Germinal center (tissue), 1 donor: ENCODE measurements around the gene MTMR6.
"Not testable (repeated sequence)": the region's sequence is repeated elsewhere in the genome, so short reads cannot be mapped to it uniquely, and the experiment has no call there.

Experiments
- DNase-seq: peaks from one replicate; pipeline ENCODE4 v3.0.0; 2012; ENCODE audit warnings: mixed read lengths, low spot score

Gene MTMR6

DNA sequence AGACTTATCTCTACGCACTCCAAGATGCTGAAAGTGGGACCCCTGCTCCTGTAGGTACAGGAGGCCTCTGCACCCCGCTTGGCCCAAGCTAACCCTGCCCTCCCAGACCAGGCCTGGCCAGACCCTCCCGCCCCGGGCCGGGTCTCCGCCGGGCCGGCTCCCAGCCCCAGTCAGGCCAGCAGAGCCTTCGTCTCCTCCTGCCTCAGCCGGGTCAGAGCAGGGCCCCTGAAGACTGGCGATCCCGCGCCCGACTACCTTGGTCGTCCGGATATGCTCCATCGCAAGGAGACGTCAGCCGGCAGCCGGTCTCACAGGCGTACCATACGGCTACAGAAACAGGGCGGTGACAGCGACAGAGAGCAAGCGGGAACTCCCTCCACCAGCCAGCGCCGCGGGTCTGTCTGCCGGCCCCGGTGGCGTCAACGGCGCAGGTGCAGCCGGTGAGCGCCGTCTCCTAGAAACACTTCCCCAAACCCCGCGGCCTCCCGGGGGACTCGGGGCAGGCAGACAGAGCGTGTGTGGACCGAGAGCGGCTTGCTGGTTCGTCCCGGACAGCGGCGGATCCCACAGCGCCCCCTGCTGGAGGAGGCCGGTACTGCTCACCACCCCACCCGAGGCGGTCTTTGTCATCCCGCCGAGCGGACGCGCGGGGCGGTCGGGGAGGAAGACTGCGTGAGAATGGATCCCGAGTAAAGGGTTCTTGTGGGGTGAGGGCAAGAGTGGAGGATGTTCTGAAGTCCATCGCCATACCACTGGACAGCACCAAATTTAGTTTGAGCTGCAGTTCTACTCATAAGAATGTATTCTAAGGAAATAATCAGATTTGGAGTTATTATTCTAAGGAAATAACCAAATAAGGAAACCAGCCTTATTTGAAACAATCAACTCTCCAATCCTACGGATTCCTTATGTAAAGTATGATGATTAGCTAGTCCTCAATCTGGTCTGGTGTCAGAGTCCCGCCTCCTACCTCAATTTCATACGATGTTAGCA lies at the start of gene MTMR6:
Gene MTMR6, minus strand, starts transcription at position 520 of the 993 bp plus-strand sequence. Its CDS starts 241 bp downstream, at position 279.
- DNase-seq = peak; percentile 96

DNA sequence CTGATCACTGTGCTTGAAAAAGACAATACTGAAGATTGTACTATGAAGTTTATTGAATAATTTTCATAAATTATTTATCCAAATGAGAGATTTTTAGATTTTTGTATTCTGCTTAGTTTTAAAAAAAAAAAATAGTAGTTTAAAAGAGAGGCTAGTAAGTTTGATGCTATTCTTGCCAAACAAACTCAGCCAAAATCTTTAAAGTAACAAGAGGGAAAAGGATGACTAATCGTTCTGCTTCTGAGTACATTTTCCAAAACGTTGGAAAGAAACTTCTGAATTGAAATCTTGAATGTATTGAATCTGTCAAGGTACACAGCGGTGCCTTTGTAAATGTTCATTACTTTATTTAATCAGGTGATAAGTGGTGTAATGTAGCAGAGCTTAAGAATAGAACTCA lies 48.6 kb upstream of the MTMR6 start:
- no peak for DNase-seq

DNA sequence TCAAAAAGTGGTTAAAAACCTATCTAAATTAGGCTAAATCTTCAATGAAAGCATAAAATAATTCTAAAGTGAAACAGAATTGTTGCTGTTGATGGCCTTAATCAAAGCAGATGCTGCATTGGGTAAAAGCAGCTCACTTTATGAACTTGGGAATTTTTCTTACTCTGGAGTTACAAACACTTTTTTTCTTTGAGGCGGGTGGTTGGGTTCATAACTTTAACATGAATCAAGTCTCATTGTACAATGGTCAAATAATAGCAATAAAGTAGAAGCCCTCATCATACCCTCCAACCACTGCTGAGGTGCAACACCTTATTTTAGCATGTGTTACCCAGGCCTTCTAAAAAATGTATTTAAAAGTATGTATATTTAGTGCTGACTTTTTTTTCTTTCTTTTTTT lies 43.3 kb upstream of the MTMR6 start:
- DNase-seq = no peak

DNA sequence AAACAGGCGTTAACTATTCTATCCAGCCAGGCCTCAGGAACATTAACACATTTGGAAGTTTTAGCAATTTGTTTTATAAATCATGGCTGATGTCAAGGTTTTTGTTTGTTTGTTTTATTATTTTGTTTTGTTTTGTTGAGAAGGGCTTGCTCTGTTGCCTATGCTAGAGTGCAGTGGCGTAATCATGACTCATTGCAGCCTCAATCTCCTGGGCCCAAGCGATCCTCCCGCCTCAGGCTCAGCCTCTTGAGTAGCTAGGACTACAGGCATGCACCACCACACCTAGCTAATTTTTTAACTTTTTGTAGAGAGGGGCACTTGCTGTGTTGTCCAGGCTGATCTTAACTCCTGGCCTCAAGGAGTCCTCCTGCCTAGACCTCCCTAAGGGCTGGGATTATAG lies 42.4 kb upstream of the MTMR6 start:
- no peak for DNase-seq

DNA sequence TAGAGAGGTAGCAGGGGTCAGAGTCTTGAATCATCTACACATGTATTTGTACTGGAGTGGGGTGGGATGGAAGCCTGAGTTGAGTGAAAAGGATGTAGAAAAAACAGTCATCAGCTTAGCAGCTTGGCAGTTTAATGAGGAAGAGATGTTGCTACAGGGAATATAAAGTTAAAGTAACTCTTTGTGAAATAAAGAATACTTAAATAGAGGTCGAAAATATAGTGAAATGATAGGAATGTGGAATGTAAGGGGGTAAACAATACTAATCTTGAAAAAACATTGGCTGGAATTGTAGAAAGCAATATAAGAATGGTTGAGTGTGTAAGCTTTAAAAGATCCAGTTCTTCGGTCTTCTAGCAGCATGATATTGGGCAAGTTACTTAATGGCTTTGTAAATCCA lies 36.8 kb upstream of the MTMR6 start:
- DNase-seq = no peak

DNA sequence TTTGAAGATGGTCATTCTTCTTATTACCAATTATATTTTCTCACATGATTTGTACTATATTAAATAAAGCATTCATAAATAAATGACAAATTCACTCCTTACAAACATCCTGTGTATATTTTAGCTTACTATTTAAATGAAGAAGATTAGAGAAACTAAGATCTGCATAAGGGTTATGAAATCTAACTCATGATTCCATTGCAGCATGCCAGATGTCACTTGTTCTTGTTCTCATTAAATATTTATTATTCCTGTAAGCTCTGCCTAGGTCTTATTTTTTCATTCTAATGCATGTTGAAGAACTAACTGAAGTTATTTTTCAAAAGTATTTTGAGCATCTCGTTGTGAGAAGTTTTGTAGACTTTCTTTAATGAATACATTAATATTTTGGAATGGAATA lies 32.5 kb upstream of the MTMR6 start:
- DNase-seq = no peak

DNA sequence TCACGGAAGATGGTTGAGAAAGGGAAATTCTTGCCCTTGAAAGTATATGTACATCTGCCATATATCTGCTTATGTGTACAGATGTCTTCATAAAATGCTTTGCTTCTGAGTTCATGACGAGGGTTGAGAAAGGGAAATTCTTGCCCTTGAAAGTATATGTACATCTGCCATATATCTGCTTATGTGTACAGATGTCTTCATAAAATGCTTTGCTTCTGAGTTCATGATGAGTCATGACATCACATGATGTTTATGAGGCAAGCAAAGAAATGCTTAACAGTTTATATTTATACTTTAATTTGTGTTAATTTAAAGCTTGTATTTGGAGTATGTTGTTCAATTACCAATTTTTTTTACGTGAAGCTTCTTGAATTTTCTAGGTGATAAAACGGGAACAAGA lies 31.7 kb upstream of the MTMR6 start:
- DNase-seq = not testable (repeated sequence)

DNA sequence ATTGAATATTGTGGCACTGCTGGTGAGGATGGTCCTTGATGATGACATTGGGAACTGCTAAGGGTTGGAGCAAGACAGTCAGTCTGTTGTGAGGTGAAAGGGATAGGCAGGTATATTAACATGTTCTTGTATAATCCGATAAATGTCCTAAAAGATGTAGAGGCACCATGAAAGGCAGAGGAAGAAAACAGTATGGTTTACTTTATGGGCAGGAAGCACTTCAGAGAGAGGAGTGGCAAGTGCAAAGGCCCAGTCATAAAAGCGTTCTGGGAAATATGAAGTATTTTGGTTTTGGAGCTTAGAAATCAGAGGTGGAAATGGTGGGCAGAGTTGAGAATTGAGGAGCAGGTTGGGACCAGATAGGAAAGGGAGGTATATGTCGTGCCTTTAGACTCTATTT lies 23.6 kb upstream of the MTMR6 start:
- DNase-seq = no peak

DNA sequence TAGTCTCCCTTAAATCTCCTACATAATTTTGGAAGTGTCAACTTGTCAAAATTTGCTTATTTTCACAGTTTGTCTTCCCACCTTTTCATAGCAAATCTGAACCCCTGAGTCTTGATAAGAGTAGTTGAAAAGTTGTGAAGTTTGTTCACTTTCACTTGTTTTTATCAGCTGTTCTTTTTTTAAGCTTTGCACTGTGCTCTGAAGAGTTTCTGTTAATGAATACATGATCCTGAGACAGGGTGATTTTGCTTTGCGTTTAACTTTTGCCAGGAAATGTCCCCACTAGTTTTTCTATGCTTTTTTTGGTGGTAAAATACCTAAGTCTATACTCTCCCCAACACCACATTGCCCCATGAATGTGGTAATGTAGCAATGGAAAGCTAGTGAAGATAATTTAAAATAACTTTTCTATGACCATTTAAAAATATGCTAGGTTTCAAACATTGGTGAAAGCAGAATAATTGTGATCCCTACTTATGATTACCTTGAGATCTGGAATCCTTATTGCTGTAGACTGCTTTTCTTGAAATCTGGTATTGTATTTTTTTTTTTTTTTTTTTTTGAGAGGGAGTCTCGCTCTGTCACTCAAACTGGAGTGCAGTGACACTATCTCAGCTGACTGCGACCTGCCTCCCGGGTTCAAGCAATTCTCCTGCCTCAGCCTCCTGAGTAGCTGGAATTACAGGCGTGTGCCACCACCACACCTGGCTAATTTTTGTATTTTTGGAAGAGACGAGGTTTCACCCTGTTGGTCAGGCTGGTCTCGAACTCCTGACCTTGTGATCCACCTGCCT lies 19.6 kb upstream of the MTMR6 start:
- DNase-seq = no peak

DNA sequence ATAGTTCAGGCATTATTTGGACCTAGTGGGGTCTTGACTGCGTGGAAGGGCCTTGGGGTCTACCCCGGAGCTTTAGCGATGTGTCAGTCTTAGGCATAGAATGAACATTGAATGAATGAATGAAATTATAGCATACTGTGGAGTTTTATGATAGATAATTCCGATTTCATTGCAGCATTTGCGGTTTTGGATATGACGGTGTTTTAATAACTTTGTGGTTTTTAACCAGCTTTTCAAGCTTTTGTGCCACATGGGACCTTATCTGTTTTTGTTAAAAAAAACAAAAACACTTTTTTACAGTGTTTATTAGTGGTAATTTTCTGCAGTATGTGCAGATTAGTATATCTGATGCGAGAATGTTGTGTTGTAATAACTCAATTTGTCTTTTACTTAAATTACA lies 14.8 kb upstream of the MTMR6 start:
- no peak for DNase-seq

DNA sequence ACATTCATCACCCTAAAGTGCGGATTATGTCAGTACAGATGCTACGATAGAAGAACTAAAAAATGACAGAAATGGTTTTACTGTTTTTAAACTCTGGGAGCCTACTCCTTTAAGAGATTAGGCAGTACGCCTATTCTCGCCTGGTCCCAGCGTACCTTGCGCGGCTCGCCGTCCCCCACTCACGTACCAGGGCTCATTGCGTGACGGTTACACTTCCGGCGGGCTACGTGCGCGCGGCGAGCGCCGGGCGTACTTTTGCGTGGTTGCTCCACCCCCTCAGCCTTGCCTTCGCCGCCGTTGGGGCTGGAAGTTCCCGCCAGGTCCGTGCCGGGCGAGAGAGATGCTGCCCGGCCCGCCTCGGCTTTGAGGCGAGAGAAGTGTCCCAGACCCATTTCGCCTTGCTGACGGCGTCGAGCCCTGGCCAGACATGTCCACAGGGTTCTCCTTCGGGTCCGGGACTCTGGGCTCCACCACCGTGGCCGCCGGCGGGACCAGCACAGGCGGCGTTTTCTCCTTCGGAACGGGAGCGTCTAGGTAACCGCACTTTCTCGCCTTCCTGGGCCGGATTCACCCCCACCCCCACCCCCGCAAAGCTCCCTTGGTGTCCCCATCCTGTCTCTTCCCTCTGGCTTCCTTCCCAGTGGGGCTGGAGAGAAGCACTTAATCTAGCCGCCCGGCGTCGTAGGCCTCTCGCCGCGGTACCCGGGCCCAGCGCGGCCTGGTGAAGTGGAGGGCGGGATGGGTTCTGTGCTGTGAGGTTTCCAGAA lies 14.2 kb upstream of the MTMR6 start, which contains the start of gene NUP58:
Gene NUP58, plus strand, starts transcription at position 279 of the 767 bp plus-strand sequence. Its CDS starts 149 bp downstream, at position 428.
- DNase-seq = peak; percentile 85

DNA sequence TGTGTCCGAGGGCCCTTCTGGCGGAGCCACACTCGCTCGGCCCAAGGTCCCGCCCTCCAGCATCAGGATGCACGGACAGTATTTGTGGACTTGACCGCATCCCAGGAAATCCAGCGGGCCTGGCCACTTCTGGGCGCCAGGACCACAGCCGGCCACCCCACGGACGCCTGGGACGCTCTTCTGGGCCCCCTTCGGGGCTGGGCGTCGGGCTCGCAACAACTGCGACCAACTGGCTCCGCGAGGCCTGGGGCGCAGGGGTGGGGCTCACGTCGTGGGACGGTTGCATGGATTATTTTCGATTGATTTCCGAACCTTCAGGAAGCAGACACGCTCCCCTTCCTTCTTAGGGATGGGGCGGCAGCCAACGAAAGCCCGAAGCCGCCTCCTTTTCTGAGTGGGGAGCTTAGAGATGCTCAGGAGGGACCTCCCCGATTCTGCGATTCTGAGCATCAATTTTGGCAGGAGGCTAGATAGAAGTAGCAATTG lies 13.6 kb upstream of the MTMR6 start:
- peak; percentile 15 for DNase-seq

DNA sequence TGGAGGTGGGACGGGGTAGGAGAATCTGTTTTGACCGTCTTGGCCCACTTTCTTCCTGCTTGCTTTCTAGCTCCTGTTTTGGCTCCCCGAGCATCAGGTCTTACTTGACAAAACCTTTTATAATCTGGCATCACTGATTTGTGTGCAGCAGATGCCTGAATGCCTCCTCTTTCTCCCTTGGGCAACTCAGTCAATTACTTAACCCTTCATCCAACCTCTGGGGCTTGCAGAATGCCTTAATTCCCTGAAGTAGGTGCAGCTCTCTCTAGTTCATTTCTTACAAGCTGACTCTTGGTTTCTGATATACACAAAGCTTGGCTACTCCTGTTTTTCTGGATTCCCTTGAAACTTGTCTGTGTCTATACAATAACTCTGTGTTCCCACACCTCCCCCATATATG lies 8.4 kb upstream of the MTMR6 start:
- no peak for DNase-seq

DNA sequence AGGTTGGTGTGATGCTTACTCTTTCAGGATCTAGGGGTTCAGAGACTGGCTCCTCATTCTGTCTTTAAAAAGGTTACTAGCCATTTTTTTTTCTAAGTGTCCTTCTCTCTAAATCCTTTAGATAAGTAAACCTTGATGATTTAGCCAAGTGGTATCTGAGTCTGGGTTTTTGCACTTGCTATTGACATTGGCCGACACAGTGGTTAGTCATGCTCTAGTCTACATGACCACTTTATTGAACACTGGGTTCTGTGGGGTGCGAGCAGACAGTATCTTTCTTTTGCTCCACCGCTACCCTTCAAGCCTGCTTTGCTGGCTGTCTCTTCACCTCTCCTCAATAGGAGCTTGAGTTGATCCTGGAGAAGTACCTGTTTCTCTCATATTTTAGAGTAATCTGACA lies 7.9 kb upstream of the MTMR6 start:
- DNase-seq = no peak

DNA sequence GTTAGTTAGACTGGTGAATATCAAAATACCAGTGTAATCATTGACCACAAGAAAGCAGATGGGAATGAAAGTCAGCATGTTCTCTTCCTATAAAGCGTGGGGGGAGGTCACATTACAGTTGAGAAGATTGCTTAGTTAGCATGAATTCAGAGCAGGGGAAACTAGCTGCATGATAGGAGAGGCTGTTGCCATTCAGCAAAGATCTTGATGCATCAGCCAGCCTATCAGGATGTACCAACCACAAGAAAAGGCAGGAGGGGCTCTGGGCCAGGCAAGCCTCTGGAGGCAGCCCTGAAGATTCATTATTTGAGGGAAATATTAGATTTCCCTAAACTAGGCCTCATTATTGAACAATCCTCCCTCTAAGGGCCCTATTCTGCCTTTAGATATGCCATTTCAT lies 5.0 kb upstream of the MTMR6 start:
- DNase-seq = no peak

DNA sequence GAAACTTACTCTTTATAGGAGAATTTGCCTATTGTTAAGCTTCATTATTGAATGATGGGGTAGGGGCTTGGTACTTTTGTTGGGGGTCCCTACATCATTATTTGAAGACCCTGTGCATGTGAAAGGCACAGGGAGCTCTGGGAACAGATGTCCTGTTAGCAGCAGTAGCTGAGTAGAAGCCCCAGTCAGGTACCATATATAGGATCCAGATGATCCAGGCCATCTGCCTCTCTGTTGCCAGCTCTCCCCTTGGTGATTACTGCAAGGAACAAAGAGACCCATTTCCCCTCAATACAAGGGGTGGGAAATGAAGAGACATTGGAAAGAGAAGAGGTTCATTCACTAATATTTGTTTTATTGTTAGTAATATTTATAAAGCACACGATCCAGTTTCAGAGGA lies 4.4 kb upstream of the MTMR6 start:
- DNase-seq = no peak

DNA sequence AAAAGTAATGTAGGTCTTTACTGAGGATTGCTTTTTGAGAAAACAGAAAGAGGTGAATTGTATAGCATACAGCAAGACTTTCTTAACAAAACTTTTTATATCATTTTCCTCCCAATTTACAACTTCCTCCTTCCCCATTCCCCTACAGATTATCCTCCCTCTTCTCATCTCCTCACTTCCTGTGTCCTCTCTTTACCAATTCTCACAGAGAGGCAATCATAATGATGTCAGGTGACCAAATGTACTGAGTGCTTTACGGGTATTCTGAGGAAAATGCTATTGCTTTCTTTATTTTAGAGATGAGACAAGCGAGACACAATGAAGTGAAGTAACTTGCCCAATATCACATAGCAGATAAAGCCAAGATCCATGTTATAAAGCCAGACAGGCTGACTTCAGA lies 1.7 kb upstream of the MTMR6 start:
- no peak for DNase-seq

DNA sequence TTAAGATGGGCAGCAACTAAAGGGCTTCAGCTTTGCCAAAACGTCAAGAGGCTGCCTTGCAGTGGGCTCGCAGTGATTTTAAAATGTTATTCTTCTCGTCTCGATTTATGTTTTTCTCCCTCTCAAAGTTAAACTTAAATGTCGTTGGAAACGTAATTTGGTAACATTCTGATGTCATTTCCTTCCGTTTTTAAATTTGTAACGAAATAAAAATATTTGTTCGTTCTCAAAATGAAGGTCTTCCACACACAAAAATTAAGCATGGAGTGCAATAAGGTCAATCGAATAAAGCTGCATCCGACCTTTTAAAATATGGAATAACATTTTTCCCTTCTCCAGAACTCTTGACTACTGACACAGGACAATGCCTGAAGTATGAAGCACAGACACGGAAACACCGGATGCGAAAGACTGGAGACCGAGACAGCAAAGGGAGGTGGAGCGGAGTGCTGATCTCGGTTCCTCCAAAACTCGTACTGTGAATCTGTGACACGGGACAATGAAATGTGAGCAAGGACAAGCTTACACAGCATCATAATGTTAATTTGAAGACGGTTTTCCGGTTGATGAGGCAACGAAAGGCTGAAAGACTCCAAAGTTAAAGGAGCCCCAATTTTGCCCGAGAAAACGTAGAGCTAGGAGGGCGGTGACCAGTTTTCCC lies 850 bp downstream of the MTMR6 start:
- peak; percentile 69 for DNase-seq

DNA sequence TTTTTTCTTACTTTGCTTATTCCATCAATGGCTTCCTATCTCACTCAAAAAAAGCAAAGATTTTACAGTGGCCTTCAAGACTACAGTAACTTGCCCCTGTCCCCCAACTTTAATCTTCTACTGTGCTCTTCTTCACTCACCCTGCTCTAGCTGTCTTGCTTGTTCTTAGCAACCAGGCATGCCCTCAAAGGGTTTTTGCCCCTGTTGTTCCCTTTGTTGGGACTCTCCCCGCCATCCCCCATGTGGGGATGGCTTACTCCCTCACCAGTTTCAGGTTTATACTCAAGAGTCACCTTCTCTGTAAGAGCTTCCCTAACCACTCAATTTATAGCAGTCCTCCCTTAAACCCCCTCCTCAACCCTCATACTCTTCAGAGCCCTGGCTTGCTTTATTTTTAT lies 5.4 kb downstream of the MTMR6 start:
- DNase-seq = no peak

DNA sequence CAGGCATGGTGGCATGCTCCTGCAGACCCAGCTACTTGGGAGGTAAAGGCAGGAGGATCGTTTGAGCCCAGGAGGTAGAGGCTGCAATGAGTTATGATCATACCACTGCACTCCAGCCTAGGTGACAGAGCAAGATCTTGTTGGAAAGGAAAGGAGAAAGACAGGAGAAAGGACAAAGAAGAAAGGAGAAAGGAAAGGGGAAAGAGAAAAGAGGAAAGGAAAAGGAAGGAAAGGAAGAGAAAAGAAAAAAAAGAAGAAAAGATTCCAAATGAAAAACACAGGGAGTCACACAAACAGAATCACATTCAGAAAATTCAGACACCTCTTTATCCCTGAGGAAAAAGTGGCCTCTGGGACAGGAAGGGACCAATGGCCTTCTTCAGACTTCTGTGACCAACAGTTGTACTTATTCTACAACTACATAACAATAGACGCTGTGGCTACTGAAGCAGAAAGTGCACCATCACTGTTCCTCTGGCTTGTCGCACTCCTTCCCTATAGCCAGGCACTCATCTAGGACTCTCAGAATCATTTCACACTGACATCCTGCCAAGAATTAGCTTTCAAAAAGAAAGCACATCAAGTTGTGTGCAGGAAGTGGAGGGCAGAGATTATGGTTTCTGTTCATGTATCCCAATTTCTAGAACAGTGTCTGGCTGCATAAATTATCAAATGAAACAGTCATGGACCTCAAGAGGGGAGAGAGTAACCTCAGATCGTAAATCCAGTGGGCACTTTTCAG lies 5.9 kb downstream of the MTMR6 start:
- DNase-seq = no peak

DNA sequence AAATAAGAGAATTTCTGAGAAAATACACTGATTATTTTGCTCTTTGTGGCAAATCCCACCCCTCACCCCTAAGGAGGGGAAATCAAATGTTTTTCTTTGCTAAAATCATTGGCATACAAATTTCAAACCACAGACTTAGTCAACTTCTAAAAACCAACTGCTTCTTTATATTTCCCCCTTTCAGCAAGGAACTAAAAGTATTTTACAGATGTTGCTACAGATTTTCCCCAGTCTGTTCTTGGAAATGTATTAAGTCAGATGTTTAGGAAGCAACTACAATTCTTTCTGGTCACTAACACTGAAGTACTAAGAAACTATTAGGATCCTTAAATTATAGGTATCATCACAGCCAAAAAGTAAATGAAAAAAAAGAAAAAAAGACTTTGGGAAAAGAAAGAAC lies 6.9 kb downstream of the MTMR6 start:
- DNase-seq = no peak
